CD8-positive, alpha-beta memory T cell (primary cell): ENCODE results near the gene ARR3. TPM values are rescaled to one million over a fixed set of nuclear protein-coding genes. Genes with fewer than 3 reads are reported as not detected.
"Not testable (repeated sequence)": the region's sequence is repeated elsewhere in the genome, so short reads cannot be mapped to it uniquely, and the experiment has no call there.

Experiments
- CTCF ChIA-PET: fragments of 350-600 bp; sonication (Branson Sonifier 250); formaldehyde crosslinking; loops from one replicate; lab custom pipeline; 2021; ENCODE audit warnings: antibody characterized with exemption; lab: Charles Lee
- POLR2A ChIA-PET: fragments of 350-600 bp; sonication (Branson Sonifier 250); formaldehyde crosslinking; loops from one replicate; lab custom pipeline; 2021; ENCODE audit warnings: antibody characterized with exemption; lab: Charles Lee
- DNase-seq, 5 donors: peaks; one replicate each; pipeline versions ENCODE4 v3.0.0 to v3.0.0-alpha.2; 2020 to 2022; ENCODE audit warnings: mixed read lengths in 1 of 5
- H3K27ac ChIP-seq: one replicate; pipeline ENCODE4 v1.7.0; 2013; ENCODE audit warnings: low read depth, mild to moderate bottlenecking, low read length, moderate library complexity
- H3K27me3 ChIP-seq: 2 replicates; pipeline ENCODE4 v1.7.0; 2013; ENCODE audit warnings: low read length, mild to moderate bottlenecking; ENCODE audit not compliant: insufficient read depth, poor library complexity, severe bottlenecking
- H3K36me3 ChIP-seq: 2 replicates; pipeline ENCODE4 v1.7.0; 2013; ENCODE audit warnings: mild to moderate bottlenecking, low read length, moderate library complexity; ENCODE audit not compliant: insufficient read depth
- H3K4me1 ChIP-seq: 2 replicates; pipeline ENCODE4 v1.7.0; 2013; ENCODE audit warnings: mild to moderate bottlenecking, low read length, moderate library complexity; ENCODE audit not compliant: insufficient read depth
- H3K4me3 ChIP-seq: 2 replicates; pipeline ENCODE4 v1.7.0; 2013; ENCODE audit warnings: mild to moderate bottlenecking, low read length
- H3K9me3 ChIP-seq: 2 replicates; pipeline ENCODE4 v1.7.0; 2013; ENCODE audit warnings: mild to moderate bottlenecking, low read length
- H3K27ac Mint-ChIP-seq, 8 donors: one replicate each; pipeline ENCODE4 v1.8.0; 2020 to 2021; ENCODE audit warnings: mixed read lengths in 8 of 8, mild to moderate bottlenecking in 6 of 8, inconsistent platforms in 3 of 8, moderate library complexity in 3 of 8
- H3K27me3 Mint-ChIP-seq, 2 donors: one replicate each; pipeline ENCODE4 v1.8.0; 2020 to 2021; ENCODE audit warnings: mixed read lengths in 2 of 2, mild to moderate bottlenecking in 1 of 2, moderate library complexity in 1 of 2
- H3K36me3 Mint-ChIP-seq, 3 donors: one replicate each; pipeline ENCODE4 v1.8.0; 2020 to 2021; ENCODE audit warnings: mixed read lengths in 3 of 3, inconsistent platforms in 1 of 3, mild to moderate bottlenecking in 1 of 3
- H3K4me1 Mint-ChIP-seq, 3 donors: one replicate each; pipeline ENCODE4 v1.8.0; 2020 to 2021; ENCODE audit warnings: mixed read lengths in 3 of 3, inconsistent platforms in 1 of 3, mild to moderate bottlenecking in 1 of 3
- H3K4me3 Mint-ChIP-seq, 7 donors: one replicate each; pipeline ENCODE4 v1.8.0; 2020 to 2021; ENCODE audit warnings: mixed read lengths in 7 of 7, mild to moderate bottlenecking in 6 of 7, moderate library complexity in 4 of 7, inconsistent platforms in 2 of 7
- H3K9me3 Mint-ChIP-seq, 5 donors: one replicate each; pipeline ENCODE4 v1.8.0; 2020 to 2022; ENCODE audit warnings: mixed read lengths in 5 of 5, mild to moderate bottlenecking in 3 of 5, moderate library complexity in 2 of 5, inconsistent platforms in 1 of 5
- polyA plus RNA-seq: library from polyadenylated mRNA; unstranded; fragments of 300-500 nt; fragmentation: Illumina TruSeq; gene quantifications from one replicate; pipeline ENCODE4 v1.2.3, GENCODE V29; 2021
- total RNA-seq, 2 experiments: library from RNA; stranded (reverse); gene quantifications; one replicate each; pipeline ENCODE4 v1.2.3, GENCODE V29; 2021

The ARR3 gene
- total and polyA plus RNA-seq, 3 experiments from 2014 or later: not detected

DNA sequence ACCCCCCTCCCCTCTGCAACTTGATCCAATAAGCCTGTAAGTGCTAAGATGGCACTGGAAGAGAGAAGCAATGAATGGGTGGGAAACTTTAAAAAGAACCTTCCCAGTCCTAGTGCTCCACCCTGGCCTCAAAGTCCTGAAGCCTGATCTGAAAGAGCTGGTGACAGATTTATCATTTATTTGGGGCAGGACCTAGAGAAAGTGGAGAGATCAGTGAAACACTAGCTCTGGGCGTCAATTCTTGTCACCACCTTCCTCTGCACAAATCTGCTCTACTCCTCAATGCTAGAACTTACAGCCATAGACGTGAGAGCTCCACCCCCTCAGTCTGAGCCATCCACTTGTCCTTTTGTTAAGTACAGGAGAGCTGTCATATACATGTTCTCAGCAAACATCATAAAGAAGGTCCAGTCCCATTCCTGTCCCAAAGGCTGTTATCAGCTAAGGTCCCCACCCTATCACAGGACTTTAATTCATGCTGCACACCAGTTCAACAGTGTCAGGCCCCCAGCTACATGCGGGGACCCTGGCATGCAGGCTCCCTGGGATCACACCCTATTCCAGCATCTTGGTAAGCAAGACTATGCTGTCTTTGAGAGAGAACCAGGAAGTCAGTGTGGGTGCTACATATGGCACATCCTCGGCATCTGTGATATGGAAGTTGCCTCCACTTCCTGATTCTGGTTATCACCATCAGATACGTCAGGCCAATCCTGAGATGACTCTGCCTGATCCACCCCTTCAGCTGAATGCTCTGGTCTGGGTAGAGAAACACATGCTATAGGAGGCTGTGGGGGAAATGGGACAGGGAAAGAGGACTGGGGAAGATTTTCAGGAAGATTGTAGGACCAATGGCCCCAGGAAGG is 10.5 kb upstream of the ARR3 start:
- no peak overlapping the region for H3K4me3 ChIP-seq
- Mint-ChIP-seq H3K27ac (no peak overlapping the region), H3K4me1 (no peaks in the 10 kb centered on the region), H3K36me3 (peaks cover 0 to 3% (median 1%) of the 10 kb centered on the region in 3 donors), H3K4me3 (no peak overlapping the region), H3K9me3 (no peaks in the 10 kb centered on the region), H3K27me3 (no peaks in the 10 kb centered on the region)
- DNase-seq: no peak
- POLR2A ChIA-PET: no interaction called here
- no peaks in the 10 kb centered on the region for H3K9me3 ChIP-seq
- H3K27me3 ChIP-seq: no peaks in the 10 kb centered on the region
- CTCF ChIA-PET: no interaction called here
- no peaks in the 10 kb centered on the region for H3K4me1 ChIP-seq
- no peaks in the 10 kb centered on the region for H3K36me3 ChIP-seq
- no peak overlapping the region for H3K27ac ChIP-seq

DNA sequence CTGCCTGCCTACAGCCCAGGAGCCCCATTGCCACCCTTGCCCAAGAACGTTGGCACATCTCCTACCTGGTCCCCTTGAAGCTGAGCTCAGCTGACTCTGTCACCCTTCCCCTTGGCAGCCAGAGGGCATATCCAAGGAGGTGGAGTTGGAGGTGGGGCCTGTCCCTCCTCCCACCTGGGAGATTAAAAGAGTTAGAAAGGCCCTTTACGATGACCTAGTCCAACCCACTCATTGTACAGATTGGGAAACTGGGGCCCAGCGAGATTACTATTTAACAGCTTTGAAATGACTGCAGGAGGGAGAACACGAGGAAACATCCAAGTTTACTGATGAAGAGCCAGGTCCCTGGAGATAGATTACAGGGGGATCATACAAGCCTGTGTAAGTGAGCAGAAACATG is 8.0 kb upstream of the ARR3 start, which contains the start of gene P2RY4:
Gene P2RY4, minus strand, starts transcription at position 101 of the 400 bp plus-strand sequence. CDS start 580 bp downstream, outside the sequence.
- no peak within 1 kb of the TSS for H3K4me3 Mint-ChIP-seq
- H3K27me3 Mint-ChIP-seq: no peaks in the 10 kb centered on the region
- no peaks in the 10 kb centered on the region for H3K4me1 ChIP-seq
- no peak within 1 kb of the TSS for H3K27ac ChIP-seq
- H3K36me3 Mint-ChIP-seq: peaks cover 0 to 1% (median 0%) of the 10 kb centered on the region in 3 donors
- ChIA-PET CTCF (no interaction called here), POLR2A (no interaction called here)
- H3K4me3 ChIP-seq: no peak within 1 kb of the TSS
- H3K9me3 ChIP-seq: no peaks in the 10 kb centered on the region
- no peaks in the 10 kb centered on the region for H3K27me3 ChIP-seq
- no peaks in the 10 kb centered on the region for H3K36me3 ChIP-seq
- no peaks in the 10 kb centered on the region for H3K4me1 Mint-ChIP-seq
- H3K9me3 Mint-ChIP-seq: no peaks in the 10 kb centered on the region
- DNase-seq: no peak
- no peak within 1 kb of the TSS for H3K27ac Mint-ChIP-seq

GRCh38 chrX:70262952-70263567 is 5.1 kb upstream of the ARR3 start:
- peaks cover 0 to 1% (median 0%) of the 10 kb centered on the region in 3 donors for H3K36me3 Mint-ChIP-seq
- H3K9me3 Mint-ChIP-seq: no peaks in the 10 kb centered on the region
- H3K9me3 ChIP-seq: no peaks in the 10 kb centered on the region
- peak in 2 of 5 donors; percentile 1 to 4 for DNase-seq
- no peaks in the 10 kb centered on the region for H3K27me3 Mint-ChIP-seq
- H3K4me1 ChIP-seq: no peaks in the 10 kb centered on the region
- H3K4me3 ChIP-seq: no peak overlapping the region
- ChIA-PET POLR2A (no interaction called here), CTCF (interaction anchor here (1.6 kb wide), 1 partner anchor 170 kb away, joined by 3 read pairs; no protein-coding TSS in a partner anchor)
- no peaks in the 10 kb centered on the region for H3K4me1 Mint-ChIP-seq
- no peaks in the 10 kb centered on the region for H3K36me3 ChIP-seq
- no peak overlapping the region for H3K4me3 Mint-ChIP-seq
- H3K27ac ChIP-seq: no peak overlapping the region
- H3K27ac Mint-ChIP-seq: no peak overlapping the region
- no peaks in the 10 kb centered on the region for H3K27me3 ChIP-seq

DNA sequence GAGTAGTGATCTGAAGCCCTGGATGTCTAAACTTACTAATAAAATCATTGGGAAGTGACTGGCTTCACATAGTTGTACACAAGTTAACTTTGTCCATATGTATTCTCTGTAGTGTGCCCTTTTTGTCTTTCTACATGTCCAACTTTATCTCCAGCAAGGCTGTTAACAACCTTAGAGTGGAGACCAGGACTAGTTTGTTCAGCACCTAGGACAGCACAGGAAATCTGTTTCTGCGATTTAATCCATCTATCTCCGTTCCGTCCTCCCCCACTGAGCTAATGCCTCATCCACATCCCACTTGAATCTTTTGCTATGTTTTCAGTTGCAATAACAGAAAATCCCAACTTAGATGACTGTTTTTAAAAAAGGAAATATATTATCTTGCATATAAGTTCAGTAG is 3.4 kb upstream of the ARR3 start:
- DNase-seq: no peak

GRCh38 chrX:70274029-70274428 is 5.9 kb downstream of the ARR3 start:
- CTCF ChIA-PET, H3K4me1 ChIP-seq, H3K27ac Mint-ChIP-seq, H3K36me3 ChIP-seq, H3K27ac ChIP-seq, H3K4me3 Mint-ChIP-seq, DNase-seq, H3K36me3 Mint-ChIP-seq, H3K9me3 Mint-ChIP-seq, H3K4me1 Mint-ChIP-seq, POLR2A ChIA-PET, H3K27me3 ChIP-seq, H3K4me3 ChIP-seq, H3K27me3 Mint-ChIP-seq, H3K9me3 ChIP-seq: not testable (repeated sequence)

More for the DNA sequence above, 3.4 kb upstream of the ARR3 start:
- CTCF ChIA-PET: no interaction called here
- Histone ChIP-seq H3K27ac (no peak overlapping the region), H3K4me3 (no peak overlapping the region), H3K27me3 (no peaks in the 10 kb centered on the region), H3K36me3 (no peaks in the 10 kb centered on the region), H3K4me1 (no peaks in the 10 kb centered on the region), H3K9me3 (no peaks in the 10 kb centered on the region)
- Mint-ChIP-seq H3K27me3 (peaks cover 0 to 8% of the 10 kb centered on the region in 2 donors), H3K4me3 (no peak overlapping the region), H3K36me3 (no peaks in the 10 kb centered on the region), H3K9me3 (no peaks in the 10 kb centered on the region), H3K27ac (no peak overlapping the region), H3K4me1 (no peaks in the 10 kb centered on the region)
- POLR2A ChIA-PET: no interaction called here

- H3K27ac Mint-ChIP-seq: no peak overlapping the region
- H3K4me3 ChIP-seq: no peak overlapping the region
- H3K4me1 ChIP-seq: no peaks in the 10 kb centered on the region
- no peaks in the 10 kb centered on the region for H3K9me3 Mint-ChIP-seq
- peaks cover 0 to 13% (median 3%) of the 10 kb centered on the region in 3 donors for H3K36me3 Mint-ChIP-seq
- H3K4me1 Mint-ChIP-seq: no peaks in the 10 kb centered on the region
- H3K27me3 Mint-ChIP-seq: peaks cover 0 to 5% of the 10 kb centered on the region in 2 donors
- no peak for DNase-seq
- H3K36me3 ChIP-seq: no peaks in the 10 kb centered on the region
- no peaks in the 10 kb centered on the region for H3K9me3 ChIP-seq
- no peaks in the 10 kb centered on the region for H3K27me3 ChIP-seq
- no peak overlapping the region for H3K4me3 Mint-ChIP-seq
- CTCF ChIA-PET: no interaction called here
- H3K27ac ChIP-seq: no peak overlapping the region
- POLR2A ChIA-PET: no interaction called here
Measured at GRCh38 chrX:70279081-70279480, 10.9 kb downstream of the ARR3 start.

- POLR2A ChIA-PET: no interaction called here
- H3K9me3 ChIP-seq: no peaks in the 10 kb centered on the region
- H3K27me3 ChIP-seq: no peaks in the 10 kb centered on the region
- Mint-ChIP-seq H3K4me3 (no peak overlapping the region), H3K27me3 (peaks cover 0 to 8% of the 10 kb centered on the region in 2 donors), H3K9me3 (no peaks in the 10 kb centered on the region), H3K4me1 (no peaks in the 10 kb centered on the region), H3K36me3 (peaks cover 0 to 22% (median 3%) of the 10 kb centered on the region in 3 donors), H3K27ac (no peak overlapping the region)
- CTCF ChIA-PET: no interaction called here
- H3K4me3 ChIP-seq: no peak overlapping the region
- no peak for DNase-seq
- H3K4me1 ChIP-seq: no peaks in the 10 kb centered on the region
- H3K36me3 ChIP-seq: no peaks in the 10 kb centered on the region
- no peak overlapping the region for H3K27ac ChIP-seq
Measured at GRCh38 chrX:70280573-70280972, 12.4 kb downstream of the ARR3 start.

- H3K27me3 ChIP-seq: no peaks in the 10 kb centered on the region
- no peak within 1 kb of the TSS for H3K4me3 ChIP-seq
- ChIA-PET CTCF (no interaction called here), POLR2A (no interaction called here)
- Mint-ChIP-seq H3K27ac (no peak within 1 kb of the TSS), H3K4me3 (no peak within 1 kb of the TSS), H3K36me3 (peaks cover 0 to 33% (median 3%) of the 10 kb centered on the region in 3 donors), H3K9me3 (no peaks in the 10 kb centered on the region), H3K4me1 (no peaks in the 10 kb centered on the region), H3K27me3 (peaks cover 0 to 6% of the 10 kb centered on the region in 2 donors)
- DNase-seq: no peak
- H3K27ac ChIP-seq: no peak within 1 kb of the TSS
- H3K4me1 ChIP-seq: no peaks in the 10 kb centered on the region
- no peaks in the 10 kb centered on the region for H3K9me3 ChIP-seq
- no peaks in the 10 kb centered on the region for H3K36me3 ChIP-seq
Measured at GRCh38 chrX:70281951-70282350, 13.8 kb downstream of the ARR3 start, which contains the start of gene RAB41. Gene RAB41, plus strand, starts transcription at chrX:70282172. Its CDS starts 46 bp downstream, at chrX:70282218.
